ENCODE data around the gene KCNIP4. TPM values are rescaled to one million over a fixed set of nuclear protein-coding genes. Genes with fewer than 3 reads are reported as not detected.

KCNIP4 gene
- total RNA-seq, 3 donors from 2014 or later (not counting 1 experiment from before 2014, with no cell fraction given) = not detected

DNA sequence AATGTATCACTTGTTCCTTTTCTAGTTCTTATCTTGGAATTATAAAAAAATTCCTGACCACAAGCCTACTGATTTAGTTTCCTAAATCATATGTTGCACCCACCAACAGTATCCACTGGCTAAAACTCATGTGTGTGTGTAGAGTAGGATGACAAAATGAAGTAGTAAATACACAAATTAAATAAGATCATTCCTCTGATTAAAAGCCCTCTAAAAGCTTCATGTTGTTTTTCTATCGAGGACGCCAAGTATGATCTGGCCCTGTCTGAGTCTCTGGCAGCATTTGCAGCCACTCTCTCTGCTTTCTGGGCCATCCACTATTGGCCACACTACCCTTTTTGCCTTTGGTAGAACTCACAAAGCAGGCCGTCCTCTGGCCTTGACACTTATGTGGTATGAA, 1064.9 kb downstream of the KCNIP4 start:
- Histone ChIP-seq H3K36me3 (ENCODE audit: control insufficient read depth, insufficient read depth, low read length) (no peaks in the 10 kb centered on the region), H3K4me3 (ENCODE audit: low read length) (no peak overlapping the region), H3K9me3 (ENCODE audit: control insufficient read depth, insufficient read depth, low read length) (no peaks in the 10 kb centered on the region), H3K27me3 (ENCODE audit: control insufficient read depth, insufficient read depth, low read length) (no peaks in the 10 kb centered on the region), H3K27ac (ENCODE audit: low read length) (no peak overlapping the region), H3K4me1 (ENCODE audit: control insufficient read depth, insufficient read depth, low read length) (no peaks in the 10 kb centered on the region)
- Mint-ChIP-seq H3K9me3 (peaks cover 4 to 7% of the 10 kb centered on the region in 2 donors), H3K4me3 (no peak overlapping the region), H3K4me1 (peaks cover 0 to 6% of the 10 kb centered on the region in 2 donors), H3K27me3 (ENCODE audit: low read depth in 2 of 2) (no peaks in the 10 kb centered on the region), H3K27ac (no peak overlapping the region), H3K36me3 (peaks cover 23% of the 10 kb centered on the region)
- ATAC-seq (no peak), DNase-seq (no peak)
- 99% methylated on average over 3 of the region's 3 CpGs for WGBS (ENCODE audit: insufficient coverage)
- intact Hi-C loops (cut with micrococcal nuclease) = no loop called here
- TF ChIP-seq, protein P1, sequence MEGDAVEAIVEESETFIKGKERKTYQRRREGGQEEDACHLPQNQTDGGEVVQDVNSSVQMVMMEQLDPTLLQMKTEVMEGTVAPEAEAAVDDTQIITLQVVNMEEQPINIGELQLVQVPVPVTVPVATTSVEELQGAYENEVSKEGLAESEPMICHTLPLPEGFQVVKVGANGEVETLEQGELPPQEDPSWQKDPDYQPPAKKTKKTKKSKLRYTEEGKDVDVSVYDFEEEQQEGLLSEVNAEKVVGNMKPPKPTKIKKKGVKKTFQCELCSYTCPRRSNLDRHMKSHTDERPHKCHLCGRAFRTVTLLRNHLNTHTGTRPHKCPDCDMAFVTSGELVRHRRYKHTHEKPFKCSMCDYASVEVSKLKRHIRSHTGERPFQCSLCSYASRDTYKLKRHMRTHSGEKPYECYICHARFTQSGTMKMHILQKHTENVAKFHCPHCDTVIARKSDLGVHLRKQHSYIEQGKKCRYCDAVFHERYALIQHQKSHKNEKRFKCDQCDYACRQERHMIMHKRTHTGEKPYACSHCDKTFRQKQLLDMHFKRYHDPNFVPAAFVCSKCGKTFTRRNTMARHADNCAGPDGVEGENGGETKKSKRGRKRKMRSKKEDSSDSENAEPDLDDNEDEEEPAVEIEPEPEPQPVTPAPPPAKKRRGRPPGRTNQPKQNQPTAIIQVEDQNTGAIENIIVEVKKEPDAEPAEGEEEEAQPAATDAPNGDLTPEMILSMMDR (IDR thresholded peaks at IDR 0.05) = no peak

DNA sequence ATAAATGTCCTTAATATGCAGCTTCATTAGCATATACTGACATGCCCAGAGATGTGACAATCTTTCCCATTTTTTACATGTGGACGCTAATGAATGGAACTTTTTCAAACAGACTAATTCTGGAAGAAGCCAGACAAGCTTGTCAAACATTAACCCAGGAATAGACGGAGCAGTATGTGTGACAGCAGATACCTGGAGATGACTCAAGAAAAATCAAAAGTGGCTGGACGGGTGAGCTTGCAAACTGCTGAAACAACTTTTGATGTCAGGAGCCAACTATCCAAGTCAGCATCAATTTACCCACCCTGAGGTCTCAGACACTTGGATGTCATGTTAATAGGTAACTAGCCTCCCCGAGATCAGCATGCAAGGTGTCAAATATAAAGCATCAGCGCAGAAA, 1065.3 kb downstream of the KCNIP4 start:
- Mint-ChIP-seq H3K27ac (no peak overlapping the region), H3K36me3 (peaks cover 23% of the 10 kb centered on the region), H3K4me1 (peaks cover 0 to 6% of the 10 kb centered on the region in 2 donors), H3K27me3 (ENCODE audit: low read depth in 2 of 2) (peaks cover 0 to 1% of the 10 kb centered on the region in 2 donors), H3K4me3 (no peak overlapping the region), H3K9me3 (peaks cover 6 to 7% of the 10 kb centered on the region in 2 donors)
- Histone ChIP-seq H3K9me3 (ENCODE audit: control insufficient read depth, insufficient read depth, low read length) (no peaks in the 10 kb centered on the region), H3K36me3 (ENCODE audit: control insufficient read depth, insufficient read depth, low read length) (no peaks in the 10 kb centered on the region), H3K4me1 (ENCODE audit: control insufficient read depth, insufficient read depth, low read length) (no peaks in the 10 kb centered on the region), H3K4me3 (ENCODE audit: low read length) (no peak overlapping the region), H3K27me3 (ENCODE audit: control insufficient read depth, insufficient read depth, low read length) (no peaks in the 10 kb centered on the region), H3K27ac (ENCODE audit: low read length) (no peak overlapping the region)
- 80% methylated on average over 5 of the region's 5 CpGs for WGBS (ENCODE audit: insufficient coverage)
- TF ChIP-seq, protein P1 (IDR thresholded peaks at IDR 0.05) = no peak
- ATAC-seq = no peak
- intact Hi-C loops (cut with micrococcal nuclease) = no loop called here
- no peak for DNase-seq

DNA sequence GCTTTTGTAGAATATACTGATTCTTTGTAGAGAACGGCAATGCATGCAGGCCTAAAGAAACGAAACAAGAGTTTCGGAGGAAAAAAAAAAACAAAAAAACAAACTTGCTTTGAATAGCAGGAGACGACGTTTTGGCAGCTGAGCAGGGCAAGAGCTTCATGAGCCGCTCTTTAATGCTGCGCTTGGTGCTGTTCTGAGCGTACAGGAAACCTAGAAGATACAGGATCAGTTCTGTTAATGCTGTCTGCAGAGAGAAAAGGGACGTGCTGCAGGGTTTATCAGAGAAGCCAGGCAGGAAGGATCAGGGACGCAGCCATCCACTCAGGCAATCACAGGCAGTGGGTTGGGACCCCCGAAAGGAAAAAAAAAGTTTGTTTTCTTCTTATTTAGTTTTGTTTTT, 1066.1 kb downstream of the KCNIP4 start:
- H3K4me3 Mint-ChIP-seq = no peak overlapping the region

More for the DNA sequence above, 1066.1 kb downstream of the KCNIP4 start:
- H3K36me3 ChIP-seq (ENCODE audit: control insufficient read depth, insufficient read depth, low read length) = no peaks in the 10 kb centered on the region
- WGBS (ENCODE audit: insufficient coverage) = 66% methylated on average over 11 of the region's 11 CpGs
- H3K27me3 Mint-ChIP-seq (ENCODE audit: low read depth in 2 of 2) = peaks cover 0 to 2% of the 10 kb centered on the region in 2 donors
- peaks cover 0 to 6% of the 10 kb centered on the region in 2 donors for H3K4me1 Mint-ChIP-seq
- H3K4me1 ChIP-seq (ENCODE audit: control insufficient read depth, insufficient read depth, low read length) = no peaks in the 10 kb centered on the region
- ATAC-seq (no peak), DNase-seq (no peak)
- no peaks in the 10 kb centered on the region for H3K27me3 ChIP-seq (ENCODE audit: control insufficient read depth, insufficient read depth, low read length)
- no peak overlapping the region for H3K27ac Mint-ChIP-seq
- TF ChIP-seq, protein P1 (IDR thresholded peaks at IDR 0.05) = no peak
- H3K9me3 ChIP-seq (ENCODE audit: control insufficient read depth, insufficient read depth, low read length) = no peaks in the 10 kb centered on the region
- H3K27ac ChIP-seq (ENCODE audit: low read length) = no peak overlapping the region
- peaks cover 23% of the 10 kb centered on the region for H3K36me3 Mint-ChIP-seq
- H3K4me3 ChIP-seq (ENCODE audit: low read length) = no peak overlapping the region
- intact Hi-C loops (cut with micrococcal nuclease) = no loop called here
- peaks cover 7% of the 10 kb centered on the region in 2 donors for H3K9me3 Mint-ChIP-seq
